NCI-H1694 treated with DMSO at 0.1 percent for 48 hours (cell line): ENCODE measurements around the gene PLEKHA6.
"Not testable (repeated sequence)": the region's sequence is repeated elsewhere in the genome, so short reads cannot be mapped to it uniquely, and the experiment has no call there.

Experiments used
- DNase-seq: peaks from one replicate; lab custom pipeline; 2025; lab: John Stamatoyannopoulos, UW

PLEKHA6 gene

GRCh38 chr1:204310970-204311369, 48.8 kb downstream of the PLEKHA6 start:
- DNase-seq: not testable (repeated sequence)

- no peak for DNase-seq
These were observed 51.6 kb downstream of the PLEKHA6 start for GRCh38 chr1:204308023-204308628.

- peak; percentile 37 for DNase-seq
These were observed 52.3 kb downstream of the PLEKHA6 start for GRCh38 chr1:204307334-204307883.

GRCh38 chr1:204306076-204306475, 53.7 kb downstream of the PLEKHA6 start:
- DNase-seq: no peak

- no peak for DNase-seq
These were observed 55.7 kb downstream of the PLEKHA6 start for GRCh38 chr1:204304067-204304466.

GRCh38 chr1:204302769-204303168, 57.0 kb downstream of the PLEKHA6 start:
- no peak for DNase-seq

- DNase-seq: peak; percentile 98
These were observed 58.4 kb downstream of the PLEKHA6 start for GRCh38 chr1:204301171-204301957.

GRCh38 chr1:204299814-204300365, 59.8 kb downstream of the PLEKHA6 start:
- DNase-seq: peak; percentile 97

GRCh38 chr1:204296431-204296988, 63.2 kb downstream of the PLEKHA6 start:
- no peak for DNase-seq

- DNase-seq: no peak
These were observed 64.1 kb downstream of the PLEKHA6 start for GRCh38 chr1:204295671-204296070.

GRCh38 chr1:204294357-204294756, 65.4 kb downstream of the PLEKHA6 start:
- DNase-seq: no peak

- no peak for DNase-seq
These were observed 66.0 kb downstream of the PLEKHA6 start for GRCh38 chr1:204293605-204294337.

- DNase-seq: no peak
These were observed 67.0 kb downstream of the PLEKHA6 start for GRCh38 chr1:204292740-204293139.

GRCh38 chr1:204289280-204289679, 70.4 kb downstream of the PLEKHA6 start:
- no peak for DNase-seq

GRCh38 chr1:204288021-204288588, 71.6 kb downstream of the PLEKHA6 start:
- peak; percentile 47 for DNase-seq

- no peak for DNase-seq
These were observed 72.2 kb downstream of the PLEKHA6 start for GRCh38 chr1:204287466-204287891.

GRCh38 chr1:204286831-204287421, 72.8 kb downstream of the PLEKHA6 start:
- no peak for DNase-seq

GRCh38 chr1:204286315-204286714, 73.4 kb downstream of the PLEKHA6 start:
- no peak for DNase-seq

- DNase-seq: no peak
These were observed 74.1 kb downstream of the PLEKHA6 start for GRCh38 chr1:204285436-204286305.

- DNase-seq: no peak
These were observed 74.8 kb downstream of the PLEKHA6 start for GRCh38 chr1:204284929-204285328.
